DMS153 (cell line): ENCODE results near the gene GPRC5A.

Experiments used
- DNase-seq: peaks from one replicate; lab custom pipeline; 2025; lab: John Stamatoyannopoulos, UW

The GPRC5A gene

DNA sequence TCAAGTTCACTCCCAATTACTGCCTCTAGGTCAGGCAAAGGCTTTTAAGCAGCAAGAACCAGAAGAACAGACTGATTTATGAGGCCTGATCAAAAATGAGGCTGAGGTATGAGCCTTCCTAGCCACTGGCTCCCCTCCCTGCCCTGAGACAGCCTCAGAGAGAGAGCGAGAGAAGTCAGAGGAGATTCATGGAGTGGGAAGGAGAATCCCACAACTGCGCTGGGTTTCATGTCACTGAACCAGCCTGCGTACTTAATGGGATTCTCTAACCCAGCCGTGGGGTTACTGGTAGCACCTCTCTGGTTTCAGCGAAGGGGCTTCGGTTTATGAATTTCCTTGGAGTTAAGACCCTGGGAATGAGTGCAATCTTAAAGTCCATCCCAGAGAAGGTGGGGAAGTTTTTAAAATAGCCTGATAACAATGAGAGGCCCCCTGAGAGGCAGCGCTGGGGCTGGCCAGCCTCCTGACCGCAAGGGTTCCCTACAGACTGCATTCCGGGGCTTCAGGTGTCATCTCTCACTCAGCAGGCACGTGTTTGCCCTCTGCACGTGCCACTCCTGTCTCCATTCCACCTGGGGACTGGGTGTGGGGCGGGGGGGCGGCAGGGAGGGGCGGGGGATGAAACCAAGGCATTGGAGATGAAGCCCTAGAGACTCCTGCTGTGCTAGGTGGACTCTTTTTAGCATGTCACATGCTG, 6.1 kb upstream of the GPRC5A start:
- no peak for DNase-seq

DNA sequence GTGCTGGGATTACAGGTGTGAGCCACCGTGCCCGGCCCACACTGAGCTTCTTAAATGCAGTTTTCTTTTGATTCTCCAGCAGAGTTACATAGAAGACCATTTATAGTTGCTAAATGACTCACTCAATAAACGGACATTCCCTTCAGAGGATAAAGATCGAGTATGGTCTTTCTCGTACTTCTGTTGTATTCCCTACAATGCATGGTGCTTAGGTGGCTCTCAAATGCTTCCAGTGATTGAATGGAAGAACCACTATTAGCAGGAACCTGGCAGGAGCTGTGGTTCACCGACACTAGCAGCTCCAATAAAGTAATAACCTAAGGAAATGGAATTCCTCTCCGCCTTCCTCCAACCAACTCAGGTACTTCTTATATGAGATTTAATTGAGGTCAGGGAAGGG, 3.9 kb upstream of the GPRC5A start:
- no peak for DNase-seq

DNA sequence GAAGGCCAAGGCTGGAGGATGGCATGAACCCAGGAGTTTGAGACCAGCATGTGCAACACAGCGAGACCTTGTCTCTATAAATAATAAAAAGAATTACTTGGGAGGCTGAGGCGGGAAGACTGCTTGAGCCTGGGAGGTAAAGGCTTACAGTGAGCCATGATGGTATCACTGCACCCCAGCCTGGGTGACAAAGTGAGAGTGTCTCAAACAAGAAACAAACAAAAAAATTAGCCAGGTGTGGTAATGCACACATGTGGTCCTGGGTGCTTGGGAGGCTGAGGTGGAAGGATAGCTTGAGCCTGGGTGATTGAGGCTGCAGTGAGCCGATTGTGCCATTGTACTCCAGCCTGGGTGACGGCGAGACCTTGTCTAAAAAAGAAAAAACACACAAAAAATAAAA, 1.7 kb upstream of the GPRC5A start:
- no peak for DNase-seq

GRCh38 chr12:12890543-12891079, 751 bp upstream of the GPRC5A start:
- DNase-seq: no peak

- DNase-seq: no peak
Measured at GRCh38 chr12:12891881-12892355, 556 bp downstream of the GPRC5A start.

DNA sequence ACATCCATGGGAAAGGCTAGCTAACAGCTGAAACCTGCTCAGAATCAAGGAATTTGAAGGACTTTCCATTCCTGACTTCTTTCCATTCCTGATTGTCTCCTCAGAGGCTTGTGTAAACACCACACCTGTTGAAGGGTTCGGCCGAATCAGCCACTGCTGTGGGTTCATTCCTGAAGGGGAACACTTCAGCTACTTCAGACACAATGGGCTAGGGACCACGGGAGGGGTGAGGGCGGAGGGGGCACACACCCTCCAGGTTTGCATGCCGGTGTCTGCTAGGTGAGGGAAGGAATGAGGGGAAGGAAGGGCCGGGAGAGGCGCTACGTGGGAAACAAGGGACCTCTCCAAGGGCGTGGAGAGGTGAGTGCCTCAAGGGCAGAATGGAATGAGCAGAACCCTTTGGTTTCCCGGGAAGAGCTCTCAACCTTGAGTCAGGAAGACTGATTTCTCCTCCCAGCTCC, 1.3 kb downstream of the GPRC5A start:
- DNase-seq: no peak

GRCh38 chr12:12893438-12893837, 2.1 kb downstream of the GPRC5A start:
- no peak for DNase-seq

DNA sequence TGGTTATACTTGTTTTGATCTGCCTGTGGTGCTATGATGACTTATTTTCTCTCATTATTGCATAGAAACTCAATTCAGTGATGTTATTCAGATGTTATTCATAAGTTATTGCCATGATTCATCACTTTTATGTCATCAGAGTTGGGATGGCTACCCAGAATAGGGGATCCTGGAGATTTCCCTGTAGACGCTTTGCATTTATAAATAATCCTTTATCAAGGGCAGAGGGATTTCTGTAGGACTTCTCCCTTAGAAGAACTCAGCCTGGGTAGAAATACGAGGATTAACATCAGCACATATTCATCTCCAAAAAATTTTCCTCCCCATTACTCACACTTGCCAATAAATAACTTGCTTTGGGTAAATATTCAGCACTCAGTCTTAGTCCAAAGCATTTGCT, 4.9 kb downstream of the GPRC5A start:
- no peak for DNase-seq

DNA sequence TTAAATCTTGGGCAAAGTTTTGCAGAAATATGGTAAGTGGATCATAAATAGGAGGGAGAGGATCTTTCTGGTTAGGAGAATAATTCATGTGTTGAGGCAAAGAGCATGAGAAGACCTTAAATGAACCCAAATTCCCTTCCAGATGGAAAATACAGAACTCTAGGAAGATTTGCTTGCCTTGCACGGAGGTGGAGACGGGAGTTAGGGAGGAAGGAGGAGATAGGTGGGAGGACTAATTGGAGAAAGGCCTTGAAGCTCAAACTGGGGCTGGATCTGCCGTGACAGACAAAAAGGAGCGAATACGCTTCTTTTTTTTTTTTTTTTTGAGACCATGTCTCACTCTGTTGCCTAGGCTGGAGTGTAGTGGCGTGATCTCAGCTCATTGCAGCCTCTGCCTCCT, 5.9 kb downstream of the GPRC5A start:
- DNase-seq: no peak

DNA sequence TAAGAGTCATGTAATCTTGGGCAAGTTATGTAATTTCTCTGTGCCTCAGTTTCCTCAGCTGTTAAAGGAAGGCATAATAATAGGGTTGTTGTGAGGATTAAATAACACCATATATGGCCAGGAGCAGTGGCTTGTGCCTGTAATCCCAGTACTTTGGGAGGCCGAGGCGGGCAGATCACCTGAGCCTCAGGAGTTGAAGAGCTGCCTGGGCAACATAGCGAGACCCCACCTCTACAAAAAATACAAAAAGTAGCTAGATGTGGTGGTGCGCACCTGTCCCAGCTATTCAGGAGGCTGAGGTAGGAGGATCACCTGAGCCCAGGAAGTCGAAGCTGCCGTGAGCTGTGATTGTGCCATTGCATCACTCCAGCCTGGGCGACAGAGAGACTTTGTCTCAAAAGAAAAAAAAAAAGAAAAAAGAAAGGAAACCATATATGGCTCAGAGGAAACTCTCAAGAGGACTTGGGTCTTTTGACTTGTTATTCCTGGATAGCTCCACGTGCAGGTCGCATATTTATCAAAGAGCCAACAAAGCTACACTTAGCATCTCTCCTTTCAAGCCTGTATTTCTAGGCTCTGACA, 6.9 kb downstream of the GPRC5A start:
- no peak for DNase-seq

- no peak for DNase-seq
Measured at GRCh38 chr12:12898911-12899511, 7.6 kb downstream of the GPRC5A start.

DNA sequence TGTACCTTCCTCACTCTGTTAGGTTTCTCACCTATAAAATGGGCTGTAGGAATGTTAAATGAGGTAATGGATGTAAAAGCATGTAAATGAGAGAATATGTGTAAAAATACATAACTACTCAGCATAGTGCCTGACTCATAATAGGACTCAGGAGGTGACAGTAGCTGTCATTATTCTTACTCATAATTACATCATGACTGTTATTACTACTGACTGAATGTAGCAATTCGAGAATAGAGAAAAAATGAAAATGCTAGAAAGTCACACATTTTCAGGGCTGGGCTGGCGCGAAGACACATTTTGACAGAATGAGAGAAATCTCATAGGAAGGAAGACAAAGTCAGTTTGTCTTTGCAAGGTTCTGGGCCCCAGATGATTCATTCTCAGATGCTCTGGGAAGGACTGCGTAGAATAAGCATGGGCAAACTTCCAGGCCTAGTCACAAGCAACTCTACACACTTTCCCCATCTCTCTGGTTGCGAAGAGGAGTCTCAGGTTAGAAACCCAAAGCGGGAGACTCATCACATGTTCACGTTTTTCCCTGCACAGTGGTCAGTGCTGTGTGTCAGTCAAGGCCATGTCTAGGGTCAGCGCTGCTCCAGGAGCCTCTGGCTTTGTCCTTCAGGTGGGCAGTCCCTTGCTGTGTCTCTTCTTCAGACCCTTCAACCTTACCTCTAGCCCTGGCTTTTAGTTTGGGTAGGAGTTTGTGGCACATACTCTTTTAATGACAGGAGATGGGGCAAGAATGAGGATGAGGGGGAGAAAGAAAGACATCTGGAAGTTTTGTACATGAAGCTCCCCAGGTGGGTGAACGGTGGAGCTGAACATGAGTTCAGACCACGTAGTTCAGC, 8.4 kb downstream of the GPRC5A start:
- no peak for DNase-seq

DNA sequence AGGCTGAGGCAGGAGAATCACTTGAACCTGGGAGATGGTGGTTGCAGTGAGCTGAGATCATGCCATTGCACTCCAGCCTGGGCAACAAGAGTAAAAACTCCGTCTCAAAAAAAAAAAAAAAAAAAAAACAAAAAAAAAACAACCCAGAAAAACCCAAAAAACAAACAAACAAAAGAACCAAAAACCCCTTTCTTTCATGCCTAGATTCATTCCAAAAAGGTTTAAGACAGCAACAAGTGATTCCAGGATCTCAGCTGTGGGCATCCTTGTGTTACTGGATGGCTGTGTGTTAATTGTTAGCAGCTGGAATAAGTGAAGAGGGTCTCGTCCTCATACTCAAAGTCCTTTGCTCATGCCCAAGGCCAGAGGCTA, 9.4 kb downstream of the GPRC5A start:
- DNase-seq: no peak

DNA sequence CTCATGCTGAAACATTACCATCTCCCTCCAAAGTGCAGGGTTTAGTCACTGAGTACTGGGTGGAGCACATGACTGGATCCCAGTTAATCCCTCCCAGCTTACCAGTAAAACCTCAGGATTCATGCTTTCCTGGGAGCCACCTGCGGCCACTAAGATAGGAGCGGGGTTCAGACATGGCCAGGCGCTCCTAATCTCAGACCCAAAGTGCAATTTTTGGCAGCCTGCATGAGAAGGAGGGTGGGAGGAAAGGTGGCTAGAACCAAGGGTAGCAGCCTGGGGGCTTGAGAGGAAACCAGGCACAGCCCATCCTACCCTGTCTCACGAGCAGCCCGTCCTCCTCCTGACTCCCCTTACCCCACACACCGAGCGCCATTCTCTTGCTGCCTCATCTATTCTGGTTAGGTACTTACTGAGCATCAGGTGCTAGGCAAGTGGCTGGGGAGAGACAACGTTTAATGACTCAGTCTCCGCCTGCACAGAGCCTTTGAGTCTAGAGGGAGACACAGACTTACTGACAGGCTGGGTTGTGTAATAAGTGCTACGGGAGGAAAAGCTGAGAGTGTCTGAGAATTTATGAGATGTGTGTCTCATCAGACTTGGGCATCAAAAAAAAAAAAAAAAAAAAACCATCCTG, 9.9 kb downstream of the GPRC5A start:
- DNase-seq: no peak

DNA sequence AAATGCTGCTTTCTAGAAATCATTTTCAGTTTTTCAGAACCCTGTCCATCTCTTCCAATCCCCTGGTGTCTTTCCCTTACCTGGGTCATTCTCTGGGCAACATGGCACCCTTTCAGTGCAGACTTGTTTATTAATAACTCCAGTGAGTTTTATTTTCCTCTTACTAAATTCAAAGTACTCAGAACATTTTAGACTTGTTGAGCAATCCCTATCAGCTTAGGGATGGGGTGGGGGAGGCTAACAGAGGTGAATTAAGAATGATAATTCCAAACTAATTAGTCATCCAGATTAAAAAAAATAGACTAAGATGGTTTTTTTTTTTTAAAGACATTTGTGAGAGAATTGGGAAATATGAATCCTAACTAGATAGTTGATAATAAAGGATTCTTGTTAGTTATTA, 10.7 kb downstream of the GPRC5A start:
- DNase-seq: no peak

DNA sequence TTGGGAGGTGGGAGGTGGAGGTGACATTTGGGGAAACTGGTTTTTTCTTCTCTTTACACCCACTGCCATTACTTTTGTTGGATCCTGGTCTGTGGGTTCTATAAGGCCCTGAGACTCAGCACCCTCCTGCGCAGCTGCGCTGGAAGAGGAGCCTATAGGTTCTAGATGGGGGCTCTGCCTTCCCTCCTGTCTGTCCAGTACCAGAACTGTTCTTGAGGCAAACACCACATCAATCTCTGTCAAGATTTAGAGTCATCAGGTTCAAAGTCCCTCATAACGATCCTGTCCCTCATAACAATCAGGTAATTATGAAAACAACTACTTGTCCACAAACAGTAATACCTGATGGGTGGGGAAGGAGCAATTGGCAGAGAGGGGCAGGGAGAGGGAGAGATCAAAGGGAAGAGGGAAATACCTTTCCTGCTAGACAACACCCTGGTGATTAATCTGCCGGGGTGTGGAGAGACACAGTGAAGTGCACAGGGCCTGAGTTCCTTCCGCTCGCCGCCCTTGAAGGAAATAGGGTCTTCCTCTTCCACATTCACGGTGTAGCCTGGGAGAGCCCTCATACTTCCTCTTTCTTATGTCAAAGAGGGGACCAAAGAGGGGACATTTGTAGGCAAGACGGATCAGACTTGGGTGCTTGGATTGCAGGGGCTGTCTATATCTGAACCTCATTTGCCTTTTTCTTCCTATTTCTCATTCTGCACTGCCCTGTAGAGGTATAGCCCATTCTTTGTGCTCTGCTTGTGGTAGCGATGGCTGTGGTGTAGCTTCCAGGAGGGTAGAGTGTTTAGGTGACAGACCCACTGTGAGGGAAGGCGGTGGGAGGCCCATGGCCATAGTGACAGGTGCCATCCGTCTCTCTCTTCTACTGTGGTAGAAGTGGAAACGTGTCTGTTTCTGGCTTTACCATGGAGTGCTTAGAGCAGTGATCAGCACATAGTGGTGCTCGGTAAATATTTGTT, 12.6 kb downstream of the GPRC5A start:
- no peak for DNase-seq

DNA sequence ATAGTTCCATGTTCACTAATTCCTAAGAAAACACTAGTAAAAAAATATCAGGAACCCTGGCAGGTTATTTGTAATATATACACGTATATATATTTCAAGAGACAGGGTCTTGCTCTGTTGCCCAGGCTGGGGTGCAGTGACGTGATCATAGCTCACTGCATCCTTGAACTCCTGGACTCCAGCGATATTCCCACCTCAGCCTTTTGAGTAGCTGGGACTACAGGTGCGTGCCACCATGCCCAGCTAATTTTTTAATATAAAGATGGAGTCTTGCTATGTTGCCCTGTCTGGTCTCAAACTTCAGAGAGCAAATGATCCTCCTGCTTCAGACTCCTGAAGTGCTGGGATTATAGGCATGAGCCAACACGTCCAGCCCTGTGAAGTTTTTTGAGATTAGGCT, 16.2 kb downstream of the GPRC5A start:
- DNase-seq: no peak

GRCh38 chr12:12908252-12908651, 16.9 kb downstream of the GPRC5A start:
- DNase-seq: no peak

DNA sequence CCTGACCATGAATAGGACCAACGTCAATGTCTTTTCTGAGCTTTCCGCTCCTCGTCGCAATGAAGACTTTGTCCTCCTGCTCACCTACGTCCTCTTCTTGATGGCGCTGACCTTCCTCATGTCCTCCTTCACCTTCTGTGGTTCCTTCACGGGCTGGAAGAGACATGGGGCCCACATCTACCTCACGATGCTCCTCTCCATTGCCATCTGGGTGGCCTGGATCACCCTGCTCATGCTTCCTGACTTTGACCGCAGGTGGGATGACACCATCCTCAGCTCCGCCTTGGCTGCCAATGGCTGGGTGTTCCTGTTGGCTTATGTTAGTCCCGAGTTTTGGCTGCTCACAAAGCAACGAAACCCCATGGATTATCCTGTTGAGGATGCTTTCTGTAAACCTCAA, 17.3 kb downstream of the GPRC5A start:
- no peak for DNase-seq

DNA sequence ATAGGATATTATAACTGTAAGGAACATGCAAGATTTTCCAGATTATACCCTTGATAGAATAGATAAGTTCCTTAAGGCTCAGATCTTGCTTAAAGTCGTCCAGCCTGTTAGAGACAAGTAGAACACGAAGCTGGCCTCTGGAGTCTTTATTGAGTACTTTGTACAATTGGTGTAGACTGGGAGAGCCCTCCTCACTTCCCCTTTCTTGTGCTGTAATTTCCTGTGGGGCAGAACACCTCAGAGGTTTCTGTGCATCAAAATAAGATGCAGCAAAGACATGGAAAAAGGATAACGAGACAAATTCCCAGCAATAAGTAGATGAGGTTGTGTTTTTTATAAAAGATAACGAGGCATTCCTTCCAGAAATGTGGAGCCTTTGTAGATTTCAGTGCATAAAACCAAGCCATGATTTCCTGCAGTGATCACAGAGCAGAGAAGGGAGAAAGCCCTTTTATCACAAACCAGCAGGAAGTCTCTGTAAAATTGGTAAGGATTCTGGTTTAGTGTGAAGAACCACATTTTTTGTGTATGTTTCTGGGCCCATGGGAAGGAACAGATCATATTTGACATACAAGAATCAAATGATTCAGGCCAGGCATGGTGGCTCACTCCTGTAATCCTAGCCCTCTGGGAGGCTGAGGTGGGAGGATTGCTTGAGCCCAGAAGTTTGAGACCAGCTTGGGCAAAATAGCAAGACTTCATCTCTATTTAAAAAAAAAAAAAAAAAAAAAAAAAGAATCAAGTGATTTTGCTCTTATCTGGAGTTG, 18.0 kb downstream of the GPRC5A start:
- no peak for DNase-seq
